OCI-LY3 (cell line): ENCODE measurements around the gene PRDM16.

Experiments used
- H2AFZ ChIP-seq: fragments of 200-600, 300-600 bp; shearing (Covaris generic); 2 replicates; pipeline ENCODE4 v1.6.0; 2014; ENCODE audit warnings: antibody characterized with exemption, low read depth, low read length
- H3K27ac ChIP-seq: fragments of 200-600, 300-600 bp; sonication (generic); 2 replicates; pipeline ENCODE4 v1.5.1; 2014; ENCODE audit warnings: mild to moderate bottlenecking, low read length, moderate library complexity, mixed read lengths
- H3K27me3 ChIP-seq: fragments of 200-600, 300-600 bp; sonication (generic); 2 replicates; pipeline ENCODE4 v1.6.1; 2014; ENCODE audit warnings: low read depth, low read length, mixed read lengths
- H3K36me3 ChIP-seq: fragments of 200-600, 300-600 bp; sonication (generic); replicated peaks from 2 replicates; pipeline ENCODE3; 2014; ENCODE audit warnings: low read depth, low read length, mixed read lengths
- H3K4me1 ChIP-seq: fragments of 300-600, 200-600 bp; sonication (generic); 2 replicates; pipeline ENCODE4 v1.6.1; 2014; ENCODE audit warnings: low read length, mixed read lengths
- H3K4me2 ChIP-seq: fragments of 200-600, 300-600 bp; sonication (generic); 2 replicates; pipeline ENCODE4 v1.6.1; 2014; ENCODE audit warnings: low read length, mixed read lengths
- H3K4me3 ChIP-seq: fragments of 300-600, 200-600 bp; sonication (generic); 2 replicates; pipeline ENCODE4 v1.5.1; 2014; ENCODE audit warnings: antibody characterized with exemption, mild to moderate bottlenecking, low read length, moderate library complexity
- H3K79me2 ChIP-seq: fragments of 300-600, 200-600 bp; shearing (Covaris generic); 2 replicates; pipeline ENCODE4 v1.6.1; 2014; ENCODE audit warnings: mild to moderate bottlenecking, low read length, mixed read lengths
- H3K9ac ChIP-seq: fragments of 300-600, 200-600 bp; shearing (Covaris generic); 2 replicates; pipeline ENCODE4 v1.6.0; 2014; ENCODE audit warnings: mild to moderate bottlenecking, low read length, moderate library complexity
- H3K9me3 ChIP-seq: fragments of 200-600, 300-600 bp; shearing (Covaris generic); 2 replicates; pipeline ENCODE4 v1.6.1; 2014; ENCODE audit warnings: low read length, mixed read lengths; ENCODE audit not compliant: insufficient read depth
- H4K20me1 ChIP-seq: fragments of 200-600, 300-600 bp; sonication (generic); 2 replicates; pipeline ENCODE4 v1.6.1; 2016; ENCODE audit warnings: low read length, mixed read lengths; ENCODE audit not compliant: insufficient read depth
- EZH2phosphoT487 ChIP-seq: fragments of 200-600 bp; shearing (Covaris generic); IDR thresholded peaks from 2 replicates; pipeline ENCODE4 v1.6.1; 2018; ENCODE audit warnings: antibody characterized with exemption, mixed run types, low read depth
- TF ChIP-seq, protein P1 (sequence below): fragments of 200-600, 300-600 bp; sonication (generic); IDR thresholded peaks from 2 replicates; pipeline ENCODE4 v1.5.1; 2014; ENCODE audit warnings: antibody characterized with exemption, low read length, low read depth

The PRDM16 gene

GRCh38 chr1:3021801-3022401 is 47.1 kb upstream of the PRDM16 start:
- Histone ChIP-seq H3K4me1 (no peaks in the 10 kb centered on the region), H3K9ac (no peak overlapping the region), H3K79me2 (no peaks in the 10 kb centered on the region), H3K4me3 (no peak overlapping the region), H3K9me3 (no peaks in the 10 kb centered on the region), H3K27ac (no peak overlapping the region), H3K36me3 (no peaks in the 10 kb centered on the region), H2AFZ (no peak overlapping the region), H3K4me2 (no peak overlapping the region), H3K27me3 (no peaks in the 10 kb centered on the region), H4K20me1 (no peaks in the 10 kb centered on the region)
- TF ChIP-seq, protein P1, sequence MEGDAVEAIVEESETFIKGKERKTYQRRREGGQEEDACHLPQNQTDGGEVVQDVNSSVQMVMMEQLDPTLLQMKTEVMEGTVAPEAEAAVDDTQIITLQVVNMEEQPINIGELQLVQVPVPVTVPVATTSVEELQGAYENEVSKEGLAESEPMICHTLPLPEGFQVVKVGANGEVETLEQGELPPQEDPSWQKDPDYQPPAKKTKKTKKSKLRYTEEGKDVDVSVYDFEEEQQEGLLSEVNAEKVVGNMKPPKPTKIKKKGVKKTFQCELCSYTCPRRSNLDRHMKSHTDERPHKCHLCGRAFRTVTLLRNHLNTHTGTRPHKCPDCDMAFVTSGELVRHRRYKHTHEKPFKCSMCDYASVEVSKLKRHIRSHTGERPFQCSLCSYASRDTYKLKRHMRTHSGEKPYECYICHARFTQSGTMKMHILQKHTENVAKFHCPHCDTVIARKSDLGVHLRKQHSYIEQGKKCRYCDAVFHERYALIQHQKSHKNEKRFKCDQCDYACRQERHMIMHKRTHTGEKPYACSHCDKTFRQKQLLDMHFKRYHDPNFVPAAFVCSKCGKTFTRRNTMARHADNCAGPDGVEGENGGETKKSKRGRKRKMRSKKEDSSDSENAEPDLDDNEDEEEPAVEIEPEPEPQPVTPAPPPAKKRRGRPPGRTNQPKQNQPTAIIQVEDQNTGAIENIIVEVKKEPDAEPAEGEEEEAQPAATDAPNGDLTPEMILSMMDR, result no peak
- no peak for TF ChIP-seq EZH2phosphoT487

DNA sequence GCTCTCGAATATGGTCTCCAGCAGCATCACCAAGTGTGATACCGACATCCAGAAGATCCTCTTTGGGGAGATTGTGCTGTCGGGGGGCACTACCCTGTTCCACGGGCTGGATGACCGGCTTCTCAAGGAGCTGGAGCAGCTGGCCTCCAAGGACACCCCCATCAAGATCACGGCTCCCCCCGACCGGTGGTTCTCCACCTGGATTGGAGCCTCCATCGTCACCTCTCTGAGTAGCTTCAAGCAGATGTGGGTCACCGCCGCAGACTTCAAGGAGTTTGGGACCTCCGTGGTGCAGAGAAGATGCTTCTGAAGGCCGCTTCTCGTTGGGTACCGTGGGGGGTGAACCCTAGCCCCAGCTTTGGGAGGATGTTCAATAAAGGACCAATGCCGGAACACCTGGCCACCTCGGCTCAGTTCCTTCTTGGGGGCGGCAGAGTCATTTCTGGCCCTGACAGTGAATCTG is 46.5 kb upstream of the PRDM16 start:
- no peak overlapping the region for H3K4me3 ChIP-seq
- no peaks in the 10 kb centered on the region for H3K4me1 ChIP-seq
- no peak overlapping the region for H2AFZ ChIP-seq
- TF ChIP-seq EZH2phosphoT487, result no peak
- TF ChIP-seq, protein P1, result no peak
- H3K27ac ChIP-seq, result no peak overlapping the region
- H3K4me2 ChIP-seq, result no peak overlapping the region
- no peaks in the 10 kb centered on the region for H3K27me3 ChIP-seq
- no peaks in the 10 kb centered on the region for H4K20me1 ChIP-seq
- no peaks in the 10 kb centered on the region for H3K79me2 ChIP-seq
- H3K9ac ChIP-seq, result no peak overlapping the region
- H3K9me3 ChIP-seq, result no peaks in the 10 kb centered on the region
- no peaks in the 10 kb centered on the region for H3K36me3 ChIP-seq

GRCh38 chr1:3022976-3023375 is 46.0 kb upstream of the PRDM16 start:
- H3K36me3 ChIP-seq, result no peaks in the 10 kb centered on the region
- no peaks in the 10 kb centered on the region for H3K4me1 ChIP-seq
- H3K27ac ChIP-seq, result no peak overlapping the region
- no peaks in the 10 kb centered on the region for H4K20me1 ChIP-seq
- no peak overlapping the region for H3K4me3 ChIP-seq
- TF ChIP-seq EZH2phosphoT487, result no peak
- TF ChIP-seq, protein P1, result no peak
- H3K4me2 ChIP-seq, result no peak overlapping the region
- no peaks in the 10 kb centered on the region for H3K9me3 ChIP-seq
- no peak overlapping the region for H3K9ac ChIP-seq
- no peaks in the 10 kb centered on the region for H3K27me3 ChIP-seq
- no peaks in the 10 kb centered on the region for H3K79me2 ChIP-seq
- H2AFZ ChIP-seq, result no peak overlapping the region

GRCh38 chr1:3024019-3024418 is 45.0 kb upstream of the PRDM16 start:
- Histone ChIP-seq H4K20me1 (no peaks in the 10 kb centered on the region), H3K27me3 (no peaks in the 10 kb centered on the region), H3K4me3 (no peak overlapping the region), H3K4me2 (no peak overlapping the region), H3K9me3 (no peaks in the 10 kb centered on the region), H2AFZ (no peak overlapping the region), H3K36me3 (no peaks in the 10 kb centered on the region), H3K4me1 (no peaks in the 10 kb centered on the region), H3K27ac (no peak overlapping the region), H3K9ac (no peak overlapping the region), H3K79me2 (no peaks in the 10 kb centered on the region)
- no peak for TF ChIP-seq EZH2phosphoT487
- TF ChIP-seq, protein P1, result no peak
